NK-92 treated with Interleukin-12 subunit alpha and Interleukin-12 subunit beta, amount 100 ng/mL, for 24 hours (cell line): ENCODE data around the gene TRIM47.

ENCODE experiments used
- DNase-seq: peaks from one replicate; lab custom pipeline; 2025; lab: John Stamatoyannopoulos, UW

The TRIM47 gene

GRCh38 chr17:75878174-75878998 is at the start of gene TRIM47:
TSS of gene TRIM47 (minus strand) at chr17:75878581. CDS start at chr17:75878548, 33 bp downstream.
- no peak for DNase-seq

DNA sequence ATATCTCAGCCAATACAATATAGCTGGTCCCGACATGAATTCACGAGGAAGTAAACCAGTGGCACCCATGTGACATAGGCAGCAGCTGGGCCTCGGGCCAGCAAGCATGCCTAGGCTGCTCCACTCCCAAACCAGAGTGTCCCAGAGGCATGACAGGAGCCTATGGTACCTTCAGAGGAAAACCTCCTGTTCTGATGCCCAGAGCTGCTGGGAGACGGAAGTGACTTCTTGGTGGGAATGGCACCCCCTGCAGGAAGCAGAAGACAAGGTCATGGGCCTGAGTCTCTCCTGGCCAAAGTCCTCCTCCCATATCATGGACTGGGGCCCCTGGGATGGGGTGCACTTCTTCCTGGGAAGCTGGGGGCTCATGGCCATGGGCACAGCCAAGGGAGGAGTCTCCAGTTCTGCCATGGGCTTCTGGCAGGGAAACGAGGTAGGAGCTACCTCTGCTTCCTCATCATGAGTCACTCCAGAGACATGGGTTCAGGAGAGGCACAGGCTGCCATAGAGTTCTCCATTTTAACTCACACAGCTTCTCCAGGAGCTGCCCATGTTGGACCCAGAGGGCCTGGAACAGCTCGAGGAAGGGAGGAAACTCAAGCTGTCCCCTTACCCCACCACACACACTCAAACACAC is 49.0 kb upstream of the TRIM47 start:
- no peak for DNase-seq

- no peak for DNase-seq
These were observed 48.1 kb upstream of the TRIM47 start for GRCh38 chr17:75926456-75926855.

GRCh38 chr17:75925912-75926311 is 47.5 kb upstream of the TRIM47 start:
- no peak for DNase-seq

DNA sequence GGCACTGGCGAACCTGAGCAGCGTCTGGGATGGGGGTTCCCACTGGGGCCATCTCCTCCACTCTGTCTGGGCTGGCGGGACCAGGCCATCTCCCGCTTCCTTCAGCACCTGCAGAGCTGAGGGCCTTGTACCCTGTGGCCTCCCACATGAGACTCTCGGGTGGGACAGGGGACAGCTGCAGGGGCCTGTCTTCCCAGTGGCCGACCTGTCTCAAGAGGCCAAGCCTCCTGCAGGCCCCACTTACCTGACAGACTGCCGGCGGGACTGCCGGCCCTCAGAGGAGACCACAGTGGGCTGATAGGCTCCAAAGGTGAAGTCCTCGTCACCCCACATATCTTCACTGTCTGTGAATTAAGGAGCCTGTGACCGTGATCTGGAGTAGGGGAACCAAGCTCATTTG is 46.7 kb upstream of the TRIM47 start:
- DNase-seq: no peak

DNA sequence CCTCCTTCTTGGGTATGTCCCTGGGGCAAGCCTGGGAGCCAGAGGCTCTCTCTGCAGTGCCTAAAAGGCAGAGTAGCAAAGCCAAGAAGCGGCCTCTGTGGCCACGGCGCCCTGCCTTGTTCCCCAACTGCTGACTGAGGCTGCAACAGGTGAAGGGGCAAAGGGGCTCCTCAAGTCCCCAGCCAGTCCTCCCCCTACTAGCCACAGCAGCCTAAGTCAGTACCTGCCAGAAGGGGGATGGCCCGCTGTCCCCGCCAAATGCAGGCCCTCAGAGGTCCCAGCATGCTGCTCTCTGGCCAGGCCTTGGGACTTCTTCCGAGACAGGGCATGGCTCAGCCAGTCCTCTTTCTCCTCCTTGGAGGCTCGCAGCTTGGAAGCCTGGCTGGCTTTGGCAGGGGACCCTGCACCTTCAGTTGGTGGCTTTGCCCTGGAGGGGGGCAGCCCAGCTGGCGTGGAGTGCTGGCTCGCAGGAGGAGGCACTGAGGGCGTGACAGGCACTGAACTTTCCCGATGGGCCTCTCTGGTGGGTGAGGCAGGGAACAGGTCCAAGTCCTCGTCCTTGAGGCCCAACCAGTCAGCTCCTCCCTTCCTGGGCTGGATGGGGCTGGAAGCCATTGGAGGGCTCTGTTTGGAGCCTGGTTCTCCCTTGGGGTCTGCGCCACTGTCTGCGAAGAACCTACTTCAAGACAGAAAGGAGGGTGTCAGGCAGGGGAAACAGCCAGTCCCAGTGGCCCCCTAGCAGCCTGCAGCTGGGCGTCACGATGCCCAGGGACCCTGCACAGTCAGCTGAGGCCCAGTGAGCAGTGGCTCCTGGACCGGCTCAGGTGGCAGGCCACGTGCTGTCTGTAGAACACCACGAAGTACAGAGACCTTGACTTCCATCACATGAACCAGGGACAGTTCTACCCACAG is 44.8 kb upstream of the TRIM47 start:
- no peak for DNase-seq

- DNase-seq: no peak
These were observed 44.0 kb upstream of the TRIM47 start for GRCh38 chr17:75922173-75922961.

DNA sequence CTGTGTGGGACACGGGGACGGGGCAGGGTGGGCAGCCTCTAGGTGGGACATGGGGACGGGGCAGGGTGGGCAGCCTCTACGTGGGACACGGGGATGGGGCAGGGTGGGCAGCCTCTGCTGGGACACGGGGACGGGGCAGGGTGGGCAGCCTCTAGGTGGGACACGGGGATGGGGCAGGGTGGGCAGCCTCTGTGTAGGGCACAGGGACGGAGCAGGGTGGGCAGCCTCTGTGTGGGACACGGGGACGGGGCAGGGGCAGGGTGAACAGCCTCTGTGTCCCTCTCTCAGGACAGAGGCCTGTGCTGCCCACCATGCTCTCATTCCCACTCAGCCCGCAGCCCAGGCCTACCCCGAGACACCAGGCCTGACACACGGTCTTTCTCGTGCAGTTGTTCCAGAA is 43.2 kb upstream of the TRIM47 start:
- DNase-seq: no peak

DNA sequence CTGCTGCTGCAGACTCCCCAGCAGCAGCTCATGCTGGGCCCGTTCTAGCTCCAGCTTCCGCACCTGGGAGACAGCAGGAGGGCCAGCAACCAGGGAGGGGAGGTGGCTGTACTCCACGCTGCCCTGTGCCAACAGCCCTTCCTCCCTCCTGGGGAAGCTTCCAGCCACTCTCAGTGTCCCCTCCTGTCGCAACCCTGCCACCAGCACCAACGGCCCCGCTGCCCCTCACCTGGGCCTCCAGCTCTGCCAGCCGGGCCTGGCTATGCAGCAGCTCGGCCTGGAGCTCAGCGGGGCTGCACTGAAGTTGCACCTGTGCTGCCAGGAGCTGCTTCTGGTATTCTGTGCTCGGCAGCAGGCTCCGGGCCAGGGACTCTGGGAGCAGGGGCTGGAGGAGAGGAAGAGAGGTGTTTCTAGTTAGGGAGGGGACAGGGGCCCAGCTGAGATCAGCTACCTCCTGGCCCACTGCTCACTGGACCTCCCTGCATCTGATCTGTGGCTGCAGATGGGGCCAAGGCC is 41.7 kb upstream of the TRIM47 start:
- no peak for DNase-seq

- DNase-seq: no peak
These were observed 41.2 kb upstream of the TRIM47 start for GRCh38 chr17:75919611-75920010.

GRCh38 chr17:75917917-75918445 is 39.6 kb upstream of the TRIM47 start:
- no peak for DNase-seq

GRCh38 chr17:75917141-75917916 is 38.9 kb upstream of the TRIM47 start:
- DNase-seq: no peak

- DNase-seq: no peak
These were observed 36.9 kb upstream of the TRIM47 start for GRCh38 chr17:75915268-75915667.

DNA sequence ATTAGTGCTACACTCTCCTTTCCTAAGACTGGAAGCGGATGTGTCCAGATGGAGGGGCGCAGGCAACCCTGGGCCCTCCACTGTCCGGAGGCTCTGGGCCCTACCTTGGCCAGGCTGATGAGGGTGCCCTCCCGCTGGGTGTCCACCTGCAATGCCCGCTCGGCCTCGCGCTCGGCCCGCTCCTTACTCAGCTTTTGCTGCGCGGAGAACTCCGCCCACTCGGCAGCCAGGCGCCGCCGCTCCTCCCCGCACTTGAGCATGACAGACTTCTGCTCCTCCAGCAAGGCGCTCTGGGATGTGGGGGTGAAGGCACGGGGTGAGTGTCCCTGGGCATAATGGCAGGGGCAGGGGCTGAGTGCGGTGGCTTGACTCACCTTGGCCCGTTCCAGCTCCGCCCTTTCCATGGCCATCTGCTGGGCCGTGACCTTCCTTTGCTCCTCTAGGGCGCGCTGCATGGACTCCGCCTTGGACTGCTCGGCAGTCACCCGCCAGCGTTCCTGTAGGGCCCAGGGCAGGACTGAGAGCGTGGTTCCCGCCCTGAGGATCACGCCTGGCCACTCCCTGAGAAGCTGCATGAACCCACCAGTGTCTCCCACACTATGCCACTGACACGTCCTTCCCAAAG is 36.4 kb upstream of the TRIM47 start:
- DNase-seq: no peak

DNA sequence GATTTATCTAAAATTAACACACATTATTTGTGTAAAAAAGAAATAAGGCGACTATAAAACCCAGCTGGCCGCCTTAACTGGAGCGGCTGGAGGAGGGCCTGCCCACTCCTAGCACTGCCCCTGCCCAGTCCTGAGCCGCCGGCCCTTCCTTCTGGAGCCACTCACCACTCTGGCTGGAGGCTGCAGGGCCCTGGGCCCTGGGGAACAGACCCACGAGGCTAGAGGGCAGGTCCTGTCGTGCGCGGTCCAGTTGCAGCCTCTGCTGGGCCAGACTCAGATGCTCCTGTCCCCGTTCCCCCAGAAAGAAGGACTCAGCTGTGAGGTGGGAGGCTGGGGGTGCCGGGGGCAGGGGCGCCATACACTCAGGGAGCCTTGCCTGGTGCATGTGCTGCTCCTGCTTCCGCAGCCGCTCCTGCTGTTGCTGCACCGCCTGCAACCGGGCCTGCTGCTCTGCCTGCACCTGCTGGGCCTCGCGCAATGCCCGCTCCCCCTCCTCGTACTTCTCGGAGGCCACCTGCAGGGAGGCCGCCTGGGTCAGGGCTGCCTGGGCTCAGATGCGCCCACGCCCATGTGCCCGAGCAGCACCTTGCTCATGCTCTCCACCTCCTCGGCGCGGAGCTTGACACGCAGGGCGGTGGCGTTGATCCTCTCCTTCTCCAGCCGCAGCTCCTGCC is 35.3 kb upstream of the TRIM47 start:
- no peak for DNase-seq

GRCh38 chr17:75910699-75911098 is 32.3 kb upstream of the TRIM47 start:
- no peak for DNase-seq

DNA sequence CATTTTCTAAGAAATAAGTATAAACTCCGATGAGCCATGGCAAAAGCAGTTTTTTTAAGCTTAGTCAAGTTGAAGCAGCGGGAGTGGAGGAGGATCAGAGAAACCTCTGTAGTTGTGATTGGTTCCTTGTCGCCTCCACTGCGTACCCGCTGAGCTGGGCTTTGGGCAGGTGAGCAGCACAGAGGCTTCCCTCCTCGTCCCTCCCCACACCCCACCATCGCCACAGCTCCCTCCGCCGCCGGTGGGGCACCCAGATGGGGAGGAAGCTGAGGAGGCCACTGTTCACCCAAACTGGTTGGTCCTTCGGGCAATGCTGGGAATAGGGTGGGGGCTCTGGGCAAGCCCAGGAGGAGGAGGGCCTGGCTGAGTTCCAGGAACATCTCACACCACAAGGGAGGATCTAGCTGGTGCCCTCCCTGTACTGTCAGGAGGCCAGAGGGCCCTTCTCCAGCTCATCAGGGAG is 31.5 kb upstream of the TRIM47 start:
- no peak for DNase-seq

- no peak for DNase-seq
These were observed 30.9 kb upstream of the TRIM47 start for GRCh38 chr17:75909051-75909811.

GRCh38 chr17:75908201-75908600 is 29.8 kb upstream of the TRIM47 start:
- DNase-seq: no peak
